Neural progenitor cell (in vitro differentiated cells): Measurements from ENCODE around the gene DNMT3A.

Source experiments
- CTCF ChIP-seq: fragments of 200-600 bp; sonication (generic); IDR thresholded peaks from 2 replicates; pipeline ENCODE4 v1.5.1; 2017; ENCODE audit warnings: antibody characterized with exemption, mild to moderate bottlenecking
- EZH2 ChIP-seq: fragments of 200-600 bp; sonication (generic); IDR thresholded peaks from 2 replicates; pipeline ENCODE4 v1.6.1; 2017; ENCODE audit warnings: antibody characterized with exemption, mild to moderate bottlenecking, moderate library complexity
- EZH2phosphoT487 ChIP-seq: fragments of 200-600 bp; sonication (generic); IDR thresholded peaks from 2 replicates; pipeline ENCODE4 v1.6.1; 2017; ENCODE audit warnings: antibody characterized with exemption

- TF ChIP-seq CTCF, result no peak
- TF ChIP-seq EZH2phosphoT487, result no peak
- TF ChIP-seq EZH2, result no peak
These were observed 109.4 kb downstream of the DNMT3A start for GRCh38 chr2:25232248-25232825.
